Measurements from ENCODE around the gene ADAP1.

DNA sequence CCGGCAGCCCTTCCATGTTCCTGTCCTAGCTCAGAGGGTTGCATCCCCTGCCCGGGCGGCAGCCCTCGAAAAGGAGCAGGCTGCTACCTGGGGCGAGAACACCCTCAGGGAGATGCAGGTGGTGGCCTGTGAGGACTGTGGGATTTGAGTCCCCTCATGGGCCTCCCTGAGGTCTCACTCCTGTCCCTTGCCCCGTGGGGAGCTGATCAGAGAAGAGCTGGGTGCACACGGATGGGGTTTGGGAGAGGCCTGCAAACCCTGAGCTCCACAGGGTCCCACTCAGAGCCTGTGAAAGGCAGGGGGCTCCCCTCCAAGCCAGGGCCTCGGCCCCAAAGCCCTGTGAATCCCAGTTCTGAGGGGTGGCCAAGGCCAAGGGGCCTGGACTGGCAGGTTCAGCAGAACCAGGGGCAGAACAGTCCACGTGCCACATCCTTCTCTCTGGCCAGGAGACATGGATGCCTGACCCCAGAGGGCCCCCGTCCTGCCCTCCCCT is 28.1 kb upstream of the ADAP1 start:
- TF ChIP-seq CTCF (conservative IDR thresholded peaks at IDR 0.05; ENCODE audit: low read depth, low read length) (no peak), EZH2phosphoT487 (IDR thresholded peaks at IDR 0.05; ENCODE audit: borderline replicate concordance, low read length) (no peak)

Measured in PC-3 (cell line).